GM21576 (cell line): Measurements from ENCODE around the gene POC1A.
"Not testable (repeated sequence)": the region's sequence is repeated elsewhere in the genome, so short reads cannot be mapped to it uniquely, and the experiment has no call there.

Experiments used
- ATAC-seq: cut with Tn5 transposase; IDR thresholded peaks from one replicate; pipeline ENCODE4 v1.9.1; 2021; ENCODE audit warnings: mild to moderate bottlenecking, moderate library complexity; ENCODE audit not compliant: unreplicated experiment

POC1A gene

GRCh38 chr3:52153389-52154096 lies 680 bp downstream of the POC1A start:
- peak; percentile 16 for ATAC-seq

- ATAC-seq = not testable (repeated sequence)
These were observed 2.2 kb downstream of the POC1A start for GRCh38 chr3:52151991-52152390.

- ATAC-seq = no peak
These were observed 3.4 kb downstream of the POC1A start for GRCh38 chr3:52150860-52151259.

GRCh38 chr3:52150357-52150756 lies 3.9 kb downstream of the POC1A start:
- no peak for ATAC-seq

- ATAC-seq = no peak
These were observed 4.5 kb downstream of the POC1A start for GRCh38 chr3:52149726-52150125.

GRCh38 chr3:52149021-52149420 lies 5.2 kb downstream of the POC1A start:
- ATAC-seq = no peak

- no peak for ATAC-seq
These were observed 6.4 kb downstream of the POC1A start for GRCh38 chr3:52147804-52148203.

GRCh38 chr3:52146811-52147210 lies 7.4 kb downstream of the POC1A start:
- no peak for ATAC-seq

GRCh38 chr3:52146189-52146588 lies 8.0 kb downstream of the POC1A start:
- ATAC-seq = no peak

GRCh38 chr3:52145736-52146110 lies 8.5 kb downstream of the POC1A start:
- ATAC-seq = no peak

GRCh38 chr3:52144796-52145735 lies 9.2 kb downstream of the POC1A start:
- ATAC-seq = no peak

GRCh38 chr3:52144034-52144795 lies 10.0 kb downstream of the POC1A start:
- peak; percentile 66 for ATAC-seq

- ATAC-seq = no peak
These were observed 10.6 kb downstream of the POC1A start for GRCh38 chr3:52143616-52144015.

GRCh38 chr3:52143156-52143555 lies 11.1 kb downstream of the POC1A start:
- no peak for ATAC-seq

- no peak for ATAC-seq
These were observed 12.5 kb downstream of the POC1A start for GRCh38 chr3:52141751-52142150.

- no peak for ATAC-seq
These were observed 13.5 kb downstream of the POC1A start for GRCh38 chr3:52140769-52141168.

- no peak for ATAC-seq
These were observed 14.2 kb downstream of the POC1A start for GRCh38 chr3:52140000-52140399.

- no peak for ATAC-seq
These were observed 16.9 kb downstream of the POC1A start for GRCh38 chr3:52137311-52137710.

- ATAC-seq = no peak
These were observed 17.7 kb downstream of the POC1A start for GRCh38 chr3:52136513-52136912.

GRCh38 chr3:52135332-52135731 lies 18.9 kb downstream of the POC1A start:
- no peak for ATAC-seq

GRCh38 chr3:52134761-52135160 lies 19.5 kb downstream of the POC1A start:
- no peak for ATAC-seq
